Daoy (cell line): ENCODE data around the gene PI4K2A. TPM values are rescaled to one million over a fixed set of nuclear protein-coding genes. Genes with fewer than 3 reads are reported as not detected.
"Not testable (repeated sequence)": the region's sequence is repeated elsewhere in the genome, so short reads cannot be mapped to it uniquely, and the experiment has no call there.

Experiments used
- DNase-seq: peaks from one replicate; pipeline ENCODE4 v3.0.0-alpha.2; 2015; ENCODE audit warnings: low read depth
- total RNA-seq: library from RNA; depleted of rRNA; stranded (reverse); fragments of >200 nt; shearing (Covaris generic); gene quantifications from 2 replicates; pipeline ENCODE4 v1.2.3, GENCODE V29; 2014

PI4K2A gene
- total RNA-seq, 1 experiment from 2014 or later = 14.5 TPM

DNA sequence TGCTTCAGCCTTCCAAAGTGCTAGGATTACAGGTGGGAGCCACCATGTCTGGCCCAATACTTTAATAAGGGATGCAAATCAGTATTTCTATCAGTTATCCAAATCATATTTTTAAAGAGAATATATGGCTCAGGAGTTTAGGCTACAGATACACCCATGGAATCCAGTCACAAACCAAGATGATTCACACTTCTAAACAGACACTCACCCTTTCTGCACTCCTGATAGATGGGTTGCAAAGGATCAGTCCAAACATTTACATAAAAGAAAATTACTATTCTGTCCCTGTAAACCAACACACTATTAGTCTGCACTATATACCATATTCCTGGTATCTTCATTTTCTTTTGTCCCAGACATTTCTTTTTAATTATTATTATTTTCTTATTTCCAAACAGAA is 9.4 kb upstream of the PI4K2A start:
- no peak for DNase-seq

DNA sequence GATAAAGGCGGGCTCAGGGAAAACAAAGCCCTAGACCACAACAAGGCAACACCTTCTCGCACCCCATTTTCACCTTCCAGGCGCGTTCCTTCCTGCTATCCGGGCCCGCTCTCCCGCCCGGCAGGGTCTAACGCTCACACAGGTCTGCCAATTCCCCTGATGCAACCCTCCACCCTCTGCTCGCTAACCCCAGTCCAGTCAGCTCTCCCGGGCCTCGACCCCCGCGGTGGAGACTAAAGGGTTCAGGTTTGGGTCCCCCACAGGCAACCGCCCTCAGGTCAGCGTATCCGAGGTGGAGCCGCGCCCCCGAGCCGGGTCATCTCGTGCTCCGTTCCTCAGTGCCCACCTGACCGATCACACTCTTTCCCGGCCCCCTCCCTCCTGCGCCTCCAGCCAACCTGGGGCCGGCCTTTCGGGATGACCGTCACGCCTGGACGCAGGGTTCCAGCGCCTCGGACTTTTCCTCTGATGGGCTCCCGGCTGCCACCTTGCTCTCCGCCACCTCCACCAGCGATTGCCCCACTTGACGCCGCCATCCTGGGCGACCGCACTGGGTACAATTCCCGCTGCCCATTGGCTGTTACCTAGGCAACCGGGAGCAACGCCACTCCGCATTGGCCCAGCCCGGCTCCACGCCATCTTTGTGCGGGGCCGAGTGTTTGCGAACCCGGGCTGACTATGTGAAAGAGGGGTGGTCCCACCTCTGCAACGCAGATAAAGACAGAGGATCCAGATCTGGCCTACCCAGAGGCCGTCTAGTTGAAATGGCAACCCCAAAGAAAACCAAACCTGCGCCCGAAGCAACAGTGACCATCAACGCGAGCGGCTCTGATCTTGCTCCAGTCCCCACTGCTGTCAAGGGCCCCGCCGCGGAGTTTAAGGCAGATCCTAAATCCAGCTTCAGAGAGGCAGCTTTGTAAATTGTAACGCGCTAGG is 7.3 kb upstream of the PI4K2A start, which contains the start of gene MORN4:
Gene MORN4, minus strand, starts transcription at position 552 of the 936 bp plus-strand sequence. CDS start 13,847 bp downstream, outside the sequence.
- peak; percentile 91 for DNase-seq

DNA sequence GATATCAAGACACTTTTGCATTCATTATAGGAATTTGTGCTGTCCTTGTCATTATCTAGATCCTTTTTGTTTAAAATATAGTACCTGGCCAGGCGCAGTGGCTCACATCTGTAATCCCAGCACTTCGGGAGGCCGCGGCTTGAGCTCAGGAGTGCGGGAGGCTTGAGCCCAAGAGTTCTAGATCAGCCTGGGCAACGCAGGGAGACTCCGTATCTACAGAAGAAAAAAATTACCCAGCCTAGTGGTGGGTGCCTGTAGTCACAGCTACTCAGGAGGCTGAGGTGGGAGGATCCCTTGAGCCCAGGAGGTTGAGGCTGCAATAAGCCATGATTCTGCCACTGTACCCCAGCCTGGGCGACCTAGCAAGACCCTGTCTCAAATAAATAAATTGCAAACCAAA is 6.5 kb upstream of the PI4K2A start:
- DNase-seq = no peak

DNA sequence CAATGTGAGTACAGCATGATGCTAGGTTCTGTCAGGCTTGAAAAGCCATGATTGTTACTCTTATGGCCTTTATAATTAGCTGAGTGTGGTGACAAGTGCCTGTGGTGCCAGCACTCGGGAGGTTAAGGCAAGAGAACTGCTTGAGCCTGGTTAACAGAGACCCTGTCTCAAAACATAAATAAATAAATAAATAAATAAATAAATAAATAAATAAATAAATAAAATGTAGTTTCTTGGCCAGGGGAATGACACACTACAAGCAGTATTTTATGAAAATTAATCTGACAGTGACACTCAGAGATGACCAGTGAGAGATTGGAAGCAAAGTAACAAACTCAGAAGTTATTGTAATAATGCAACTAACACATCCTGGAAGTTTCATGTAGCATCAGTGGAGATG is 4.9 kb upstream of the PI4K2A start:
- no peak for DNase-seq

DNA sequence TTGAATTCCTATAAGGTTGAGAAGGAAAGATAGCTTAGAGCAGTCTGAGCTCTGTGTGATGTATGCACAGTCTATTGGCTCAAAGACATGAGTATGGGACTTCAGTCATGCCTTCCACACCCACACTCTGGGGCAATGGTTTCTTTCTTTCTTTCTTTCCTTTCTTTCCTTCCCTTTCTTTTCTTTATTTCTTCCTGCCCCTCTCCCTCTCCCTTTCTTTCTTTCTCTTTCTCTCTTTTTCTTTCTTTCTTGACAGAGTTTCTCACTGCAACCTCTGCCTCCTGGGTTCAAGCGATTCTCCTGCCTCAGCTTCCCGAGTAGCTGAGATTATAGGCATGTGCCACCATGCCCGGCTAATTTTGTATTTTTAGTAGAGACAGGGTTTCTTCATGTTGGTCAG is 1.4 kb upstream of the PI4K2A start:
- not testable (repeated sequence) for DNase-seq

DNA sequence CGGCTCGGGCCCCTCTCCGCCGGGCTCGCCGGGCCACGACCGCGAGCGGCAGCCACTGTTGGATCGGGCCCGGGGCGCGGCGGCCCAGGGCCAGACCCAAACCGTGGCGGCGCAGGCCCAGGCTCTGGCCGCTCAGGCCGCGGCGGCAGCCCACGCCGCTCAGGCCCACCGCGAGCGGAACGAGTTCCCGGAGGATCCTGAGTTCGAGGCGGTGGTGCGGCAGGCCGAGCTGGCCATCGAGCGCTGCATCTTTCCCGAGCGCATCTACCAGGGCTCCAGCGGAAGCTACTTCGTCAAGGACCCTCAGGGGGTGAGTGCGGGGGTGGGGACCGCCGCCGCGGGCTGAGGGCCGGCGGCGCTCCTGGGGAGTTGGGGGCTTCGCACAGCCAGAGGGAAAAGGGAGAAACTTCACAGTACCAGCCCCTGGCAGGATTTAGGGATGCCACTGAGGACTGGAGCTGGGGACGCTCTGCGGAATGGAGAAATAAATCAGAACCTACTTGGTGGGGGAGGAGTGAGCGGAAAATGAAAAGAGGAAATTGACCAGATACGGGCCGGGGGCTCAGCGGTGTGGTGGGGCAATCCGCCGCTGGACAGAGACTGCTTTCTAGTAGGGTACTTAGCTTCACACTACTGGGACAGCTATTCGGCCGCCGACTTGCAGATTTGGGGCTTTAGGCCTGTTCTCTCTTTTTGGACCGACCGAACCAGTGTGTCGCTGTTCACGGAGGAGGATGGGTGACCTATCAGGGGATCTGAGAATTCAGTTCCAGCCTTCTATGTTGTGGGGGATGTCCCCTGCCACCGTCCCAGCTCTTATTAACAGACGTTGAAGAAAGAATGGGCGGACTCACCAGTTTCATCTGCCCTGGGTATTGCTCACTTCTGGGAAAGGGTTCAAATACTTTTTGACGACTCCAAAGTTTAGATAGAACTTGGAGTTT is 669 bp downstream of the PI4K2A start:
- DNase-seq = peak; percentile 39

DNA sequence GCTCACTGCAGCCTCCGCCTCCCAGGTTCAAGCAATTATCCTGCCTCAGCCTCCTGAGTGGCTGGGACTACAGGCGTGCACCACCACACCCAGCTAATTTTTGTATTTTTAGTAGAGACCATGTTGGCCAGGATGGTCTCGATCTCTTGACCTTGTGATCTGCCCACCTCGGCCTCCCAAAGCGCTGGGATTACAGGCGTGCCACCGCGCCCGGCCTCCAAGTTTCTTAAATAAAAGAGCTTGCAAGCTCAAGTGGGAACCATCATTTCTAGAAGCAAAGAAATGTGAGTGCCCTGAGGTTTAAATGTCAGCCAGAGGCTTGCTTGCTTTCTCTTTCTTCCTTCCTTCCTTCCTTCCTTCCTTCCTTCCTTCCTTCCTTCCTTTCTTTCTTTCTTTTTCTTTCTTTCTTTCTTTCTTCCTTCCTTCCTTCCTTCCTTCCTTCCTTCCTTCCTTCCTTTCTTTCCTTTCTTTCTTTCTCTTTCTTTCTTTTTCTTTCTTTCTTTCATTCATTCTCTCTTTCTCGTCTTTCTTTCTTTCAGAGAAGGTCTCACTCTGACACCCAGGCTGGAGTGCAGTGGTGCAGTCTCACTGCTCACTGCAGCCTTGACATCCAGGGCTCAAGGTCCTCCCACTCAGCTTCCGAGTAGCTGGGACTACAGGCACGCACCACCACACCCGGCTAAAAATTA is 2.1 kb downstream of the PI4K2A start:
- DNase-seq = not testable (repeated sequence)

DNA sequence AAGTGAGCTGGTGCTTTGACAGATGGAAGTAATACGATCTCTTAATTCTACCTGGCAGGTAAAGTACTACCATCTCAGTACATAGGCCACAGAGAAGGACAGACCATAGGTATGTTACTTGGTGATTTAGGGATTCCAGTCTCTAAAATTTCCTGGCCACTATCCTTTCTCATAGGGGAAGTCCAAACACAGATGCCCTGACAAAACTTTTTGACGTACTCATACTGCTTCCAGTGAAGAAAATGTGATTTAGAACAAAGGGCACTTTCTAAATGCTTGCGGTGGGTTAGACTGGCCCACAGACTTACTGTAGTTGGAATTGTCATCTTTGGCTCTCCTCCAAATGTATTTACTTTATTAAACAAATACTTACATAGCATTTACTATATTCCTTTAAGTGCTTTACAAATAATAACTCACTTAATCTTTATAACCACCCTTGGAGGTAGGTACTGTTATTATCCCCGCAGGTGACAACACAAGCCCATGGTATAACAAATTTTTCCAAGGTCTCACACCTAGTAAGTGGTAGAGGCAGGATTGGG is 3.0 kb downstream of the PI4K2A start:
- DNase-seq = no peak

DNA sequence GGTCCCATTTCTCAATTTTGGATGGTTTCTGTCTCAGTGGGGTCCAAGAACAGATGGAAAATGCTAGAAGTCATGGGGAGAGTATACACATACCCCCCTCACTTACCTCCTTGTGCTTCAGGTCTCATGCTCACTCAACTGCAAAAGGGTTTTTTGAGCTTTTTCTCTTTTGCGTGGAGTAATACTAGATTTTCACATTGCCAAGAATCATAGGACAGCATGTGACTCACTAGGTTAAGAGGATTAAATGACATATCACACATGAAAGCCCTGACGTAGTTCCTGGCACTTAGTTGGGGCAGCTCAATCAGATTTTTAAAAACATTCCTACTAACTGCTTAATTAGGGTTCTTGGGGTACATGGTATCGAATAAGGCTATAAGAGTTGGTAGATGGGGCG is 4.5 kb downstream of the PI4K2A start:
- no peak for DNase-seq

DNA sequence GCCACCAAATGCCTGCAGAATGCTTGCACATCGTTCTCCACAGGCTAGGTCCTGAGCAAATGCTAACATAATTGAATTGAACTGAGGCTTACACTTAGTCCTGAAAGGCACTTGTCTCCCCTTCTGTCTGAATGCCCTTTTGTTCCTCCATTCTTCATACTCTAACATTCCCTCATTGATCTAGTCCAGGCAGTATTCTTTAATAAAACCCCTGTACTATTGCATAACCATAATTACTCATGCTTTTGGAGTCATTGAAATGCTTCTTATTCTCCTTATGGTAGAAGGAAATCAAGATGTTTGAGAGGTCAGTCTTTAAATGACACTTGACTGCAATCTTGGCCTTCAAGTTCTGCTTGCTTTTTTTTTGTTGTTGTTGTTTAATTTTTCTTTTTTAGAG is 7.1 kb downstream of the PI4K2A start:
- DNase-seq = no peak

DNA sequence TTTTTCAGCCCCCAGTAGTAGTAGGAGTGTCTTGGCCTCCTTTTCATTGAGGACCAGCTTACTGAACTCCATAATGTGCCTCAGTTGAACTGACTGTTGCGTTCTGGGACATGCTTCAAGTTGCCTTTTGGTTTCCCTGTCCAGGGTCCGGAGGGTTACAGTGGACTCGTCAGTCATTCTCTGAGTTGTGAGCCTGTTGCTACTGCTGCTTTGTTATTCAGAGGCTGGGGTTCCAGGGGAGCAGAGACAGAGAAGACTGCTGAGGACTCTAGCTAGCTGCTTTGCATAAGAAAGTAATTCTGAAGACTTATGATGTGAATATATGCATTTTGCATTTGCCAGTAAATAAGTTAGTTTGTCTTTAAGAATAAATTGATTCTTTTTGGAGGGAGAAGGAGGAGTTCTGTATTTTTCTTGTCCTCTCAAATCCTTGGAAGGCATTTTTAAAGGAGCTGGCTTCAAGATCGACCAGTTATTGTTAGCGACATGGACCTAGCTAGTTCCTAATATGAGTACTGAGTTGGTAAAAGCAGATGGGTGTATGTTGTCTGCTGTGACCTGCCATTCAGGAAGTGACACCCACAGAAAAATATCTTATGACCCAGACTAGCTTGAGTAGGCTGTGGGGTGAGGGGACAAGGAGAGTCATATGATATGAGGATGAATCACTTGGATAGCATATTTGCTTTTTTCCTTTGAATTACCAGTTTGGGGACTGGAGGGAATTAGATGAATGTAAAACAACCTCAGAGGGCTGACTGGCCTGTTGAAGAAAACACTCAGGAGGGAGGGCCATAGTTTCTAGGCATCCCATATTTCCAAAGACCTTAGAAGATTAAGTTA is 8.3 kb downstream of the PI4K2A start:
- peak; percentile 85 for DNase-seq

DNA sequence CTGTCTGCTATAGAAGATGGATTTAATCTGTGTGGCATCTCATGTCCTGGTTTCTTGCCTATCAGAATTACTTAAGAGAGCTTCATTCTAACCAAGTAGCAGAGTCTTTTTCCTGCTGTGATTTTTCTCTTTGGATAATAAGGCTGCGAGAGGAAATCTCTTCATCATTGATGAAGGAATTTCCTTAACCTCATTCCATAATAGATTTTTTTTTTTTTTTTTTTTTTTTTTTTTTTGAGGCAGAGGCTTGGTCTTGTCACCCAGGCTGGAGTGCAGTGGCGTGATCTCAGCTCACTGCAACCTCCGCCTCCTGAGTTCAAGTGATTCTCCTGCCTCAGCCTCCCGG is 8.9 kb downstream of the PI4K2A start:
- not testable (repeated sequence) for DNase-seq

DNA sequence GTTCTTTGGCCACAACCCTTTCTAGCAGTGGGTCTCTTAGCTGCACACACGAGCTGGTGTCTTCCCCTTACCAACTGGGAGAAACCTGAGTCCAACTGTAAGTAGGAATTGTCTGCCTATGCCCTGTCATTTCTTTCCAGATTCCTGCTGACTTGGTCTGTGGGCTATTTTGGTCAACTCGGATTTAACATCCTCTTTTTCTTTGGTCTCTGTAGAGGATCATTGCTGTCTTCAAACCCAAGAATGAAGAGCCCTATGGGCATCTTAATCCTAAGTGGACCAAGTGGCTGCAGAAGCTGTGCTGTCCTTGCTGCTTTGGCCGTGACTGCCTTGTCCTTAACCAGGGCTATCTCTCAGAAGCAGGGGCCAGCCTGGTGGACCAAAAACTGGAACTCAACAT is 10.3 kb downstream of the PI4K2A start:
- DNase-seq = no peak

DNA sequence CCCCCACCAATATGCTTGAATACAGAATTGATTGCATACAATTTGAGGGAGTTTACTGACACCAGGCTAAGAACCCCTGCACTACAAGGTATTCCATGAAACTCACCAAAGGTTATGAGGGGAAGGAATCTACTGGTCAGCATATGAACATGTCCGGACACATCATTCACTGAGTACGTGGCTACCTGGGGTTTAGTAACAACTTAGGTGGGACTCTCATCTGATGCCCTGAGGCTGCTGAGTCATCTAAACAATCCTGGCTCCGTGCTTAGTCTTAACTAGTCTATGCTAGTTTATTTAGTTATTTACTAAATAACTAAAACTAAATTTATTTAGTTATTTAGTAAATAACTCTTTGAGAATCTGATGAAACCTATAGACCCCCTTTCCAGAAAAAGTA is 11.3 kb downstream of the PI4K2A start:
- no peak for DNase-seq

DNA sequence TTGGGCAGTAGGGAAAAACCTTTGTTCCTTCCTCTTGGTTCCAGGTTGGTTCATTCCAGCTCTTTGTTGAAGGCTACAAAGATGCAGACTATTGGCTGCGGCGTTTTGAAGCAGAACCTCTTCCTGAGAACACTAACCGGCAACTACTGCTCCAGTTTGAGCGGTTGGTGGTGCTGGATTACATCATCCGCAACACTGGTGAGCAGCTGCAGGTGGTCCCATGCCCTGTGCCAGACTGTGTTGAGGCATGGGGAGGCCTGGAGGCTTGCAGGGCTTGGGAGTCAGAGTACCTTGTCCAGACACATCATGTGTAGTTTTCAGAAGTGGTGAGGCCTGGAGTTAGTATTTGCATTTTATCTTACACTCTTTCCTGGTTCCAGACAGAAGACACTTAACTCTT is 16.3 kb downstream of the PI4K2A start:
- DNase-seq = no peak

DNA sequence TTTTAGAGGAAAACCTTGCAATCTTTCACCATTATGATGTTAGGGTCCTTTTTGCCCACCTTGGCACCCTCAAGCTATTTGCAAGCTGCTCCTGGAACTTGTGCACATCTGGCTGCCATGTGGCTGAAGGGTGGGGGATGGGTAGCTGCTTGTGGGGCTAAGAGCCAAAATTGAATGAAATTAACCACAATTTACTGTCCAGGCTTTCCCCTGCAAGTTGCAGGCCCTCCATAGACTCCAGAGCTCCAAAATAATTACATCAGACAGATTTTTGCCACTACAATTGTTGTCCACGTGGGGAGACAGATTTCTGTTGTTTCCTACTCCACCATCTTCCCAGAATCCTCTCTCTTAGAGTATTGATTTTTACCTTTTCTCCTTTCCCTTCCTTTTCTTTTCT is 19.1 kb downstream of the PI4K2A start:
- no peak for DNase-seq

DNA sequence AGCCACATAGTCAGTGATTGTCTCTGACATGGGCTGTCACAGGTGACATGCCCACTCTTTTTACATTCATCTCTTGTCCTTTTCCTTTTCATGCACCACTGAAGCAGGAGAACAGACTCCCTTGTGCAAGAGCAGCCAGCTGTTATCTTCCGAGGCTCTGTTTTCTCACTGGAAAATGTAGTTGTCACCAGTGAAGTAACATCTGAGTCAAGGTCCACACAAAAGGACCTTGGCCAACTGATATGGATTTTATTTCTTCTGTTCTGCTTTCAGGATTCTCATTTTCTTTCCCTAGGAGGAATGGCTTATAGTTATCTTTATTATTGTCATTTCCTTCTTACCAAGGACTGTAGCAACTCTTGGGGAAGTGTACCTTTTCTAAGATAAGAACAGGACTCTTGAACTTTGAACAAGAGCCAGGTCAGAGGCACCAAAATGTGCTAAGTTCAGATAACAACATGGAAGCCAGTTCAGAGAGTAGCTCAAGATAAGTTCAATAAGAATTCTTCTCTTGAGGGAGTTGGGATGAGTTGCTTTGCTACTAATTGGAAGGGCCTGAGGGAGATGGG is 23.9 kb downstream of the PI4K2A start:
- DNase-seq = no peak

DNA sequence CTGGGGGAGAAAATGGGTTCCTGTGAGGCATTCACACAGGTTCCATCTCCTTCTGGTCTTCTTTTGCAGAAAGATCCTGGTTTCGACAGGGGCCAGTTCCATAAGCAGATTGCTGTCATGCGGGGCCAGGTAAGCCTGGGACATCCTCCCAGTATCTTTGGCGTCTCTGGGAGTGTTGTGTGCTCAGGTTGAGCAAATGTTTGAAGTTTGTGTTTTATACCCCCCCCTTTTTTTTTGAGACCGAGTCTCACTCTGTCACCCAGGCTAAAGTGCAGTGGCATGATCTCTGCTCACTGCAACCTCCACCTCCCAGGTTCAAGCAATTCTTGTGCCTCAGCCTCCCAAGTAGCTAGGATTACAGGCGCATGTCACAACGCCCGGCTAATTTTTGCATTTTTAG is 26.5 kb downstream of the PI4K2A start:
- DNase-seq = no peak

DNA sequence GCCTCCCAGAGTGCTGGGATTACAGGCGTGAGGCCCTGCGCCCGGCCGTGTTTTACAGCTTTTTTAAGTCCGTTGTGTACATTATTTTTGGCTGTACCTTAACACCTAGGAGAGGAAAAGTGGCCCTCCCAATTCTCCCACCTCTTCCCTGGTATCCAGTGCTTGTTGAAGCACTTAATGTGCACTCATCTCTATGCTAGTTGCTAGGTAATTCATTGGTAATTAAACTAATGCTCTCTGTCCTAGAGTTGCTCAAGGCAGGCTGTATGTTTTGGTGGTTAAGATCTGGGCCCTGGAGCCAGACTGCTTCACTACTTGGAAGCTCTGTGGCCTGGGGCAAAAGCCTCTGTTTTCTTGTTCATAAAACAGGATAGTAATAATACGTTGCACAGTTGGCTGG is 27.0 kb downstream of the PI4K2A start:
- no peak for DNase-seq

DNA sequence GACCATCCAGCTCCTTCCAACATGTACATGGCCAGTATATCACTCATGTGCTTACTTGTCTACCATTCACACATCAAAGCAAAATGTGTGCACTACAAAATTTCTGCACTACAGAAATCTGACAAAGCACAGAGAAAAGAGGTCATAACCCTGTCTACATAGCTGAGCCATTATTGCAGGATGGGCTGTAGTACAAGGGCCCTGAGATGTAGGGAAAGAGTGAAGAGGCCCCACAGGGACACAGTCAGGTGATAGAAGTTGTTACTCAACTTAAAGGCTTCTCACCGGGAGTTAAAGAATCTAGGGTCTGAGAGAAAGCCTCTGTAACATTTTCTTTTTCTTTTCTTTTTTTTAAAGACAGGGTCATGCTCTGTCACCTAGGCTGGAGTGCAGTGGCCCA is 29.1 kb downstream of the PI4K2A start:
- DNase-seq = no peak
